Smooth muscle cell (in vitro differentiated cells): ENCODE data around the gene PKP4. TPM values are rescaled to one million over a fixed set of nuclear protein-coding genes. Genes with fewer than 3 reads are reported as not detected.

Experiments
- DNase-seq: peaks from one replicate; lab custom pipeline; 2025; ENCODE audit not compliant: unreplicated experiment; lab: John Stamatoyannopoulos, UW
- H2AFZ ChIP-seq: fragments of 200-600 bp; sonication (generic); 2 replicates; pipeline ENCODE4 v1.6.0; 2016; ENCODE audit warnings: antibody characterized with exemption, low read depth, mild to moderate bottlenecking
- H3F3A ChIP-seq: fragments of 200-600 bp; sonication (generic); 2 replicates; pipeline ENCODE4 v1.6.0; 2017; ENCODE audit warnings: antibody characterized with exemption, low read depth
- H3K27ac ChIP-seq: fragments of 200-600 bp; sonication (generic); 2 replicates; pipeline ENCODE4 v1.5.1; 2016; ENCODE audit warnings: low read depth, mild to moderate bottlenecking
- H3K27me3 ChIP-seq: fragments of 200-600 bp; sonication (generic); 2 replicates; pipeline ENCODE4 v1.6.1; 2016; ENCODE audit warnings: low read depth, mild to moderate bottlenecking
- H3K36me3 ChIP-seq: fragments of 200-600 bp; sonication (generic); 2 replicates; pipeline ENCODE4 v1.5.1; 2016; ENCODE audit warnings: low read depth
- H3K4me1 ChIP-seq: fragments of 200-600 bp; sonication (generic); 2 replicates; pipeline ENCODE4 v1.5.1; 2016; ENCODE audit warnings: low read depth
- H3K4me2 ChIP-seq: fragments of 200-600 bp; sonication (generic); 2 replicates; pipeline ENCODE4 v1.6.0; 2016; ENCODE audit warnings: mild to moderate bottlenecking
- H3K4me3 ChIP-seq: fragments of 200-600 bp; sonication (generic); 2 replicates; pipeline ENCODE4 v1.5.1; 2016; ENCODE audit warnings: mild to moderate bottlenecking
- H3K79me2 ChIP-seq: fragments of 200-600 bp; sonication (generic); 2 replicates; pipeline ENCODE4 v1.6.0; 2016; ENCODE audit warnings: low read depth, mild to moderate bottlenecking
- H3K9ac ChIP-seq: fragments of 200-600 bp; sonication (generic); 2 replicates; pipeline ENCODE4 v1.6.0; 2016; ENCODE audit warnings: low read depth
- H3K9me3 ChIP-seq: fragments of 200-600 bp; sonication (generic); replicated peaks from 2 replicates; pipeline ENCODE4 v1.5.1; 2016; ENCODE audit warnings: low read depth
- H4K20me1 ChIP-seq: fragments of 200-600 bp; sonication (generic); 2 replicates; pipeline ENCODE4 v1.6.0; 2016; ENCODE audit warnings: low read depth
- CTCF ChIP-seq: fragments of 200-600 bp; sonication (generic); IDR thresholded peaks from 2 replicates; pipeline ENCODE4 v1.5.1; 2017; ENCODE audit warnings: borderline replicate concordance, mild to moderate bottlenecking, antibody characterized with exemption; ENCODE audit not compliant: insufficient read depth, poor library complexity, severe bottlenecking
- WGBS: methylation state at CpG from one replicate; pipeline ENCODE4 v1.1.7; 2016; ENCODE audit warnings: low lambda C conversion rate; 5-methylcytosine and 5-hydroxymethylcytosine counted together
- polyA plus RNA-seq: library from polyadenylated mRNA; unstranded; fragments of >200 nt; fragmentation: Nextera tagmentation; extraction: Ambion mirVana; gene quantifications from 2 replicates; pipeline ENCODE4 v1.2.1, GENCODE V29; 2016
- total RNA-seq: library from RNA; depleted of rRNA; stranded (reverse); fragments of >200 nt; gene quantifications from 2 replicates; pipeline ENCODE4 v1.2.3, GENCODE V29; 2014

PKP4 gene
- total and polyA plus RNA-seq, 2 experiments from 2014 or later: 2.4 to 14.0 TPM

GRCh38 chr2:158688721-158689120, 232.0 kb downstream of the PKP4 start:
- TF ChIP-seq CTCF: no peak
- peaks cover 3% of the 10 kb centered on the region for H3K27me3 ChIP-seq
- H3K27ac ChIP-seq: no peak overlapping the region
- H3K79me2 ChIP-seq: no peaks in the 10 kb centered on the region
- no peak overlapping the region for H3K9ac ChIP-seq
- DNase-seq: no peak
- WGBS: 51% methylated on average over 4 of the region's 4 CpGs
- H4K20me1 ChIP-seq: no peaks in the 10 kb centered on the region
- H3F3A ChIP-seq: no peaks in the 10 kb centered on the region
- H3K4me2 ChIP-seq: no peak overlapping the region
- H2AFZ ChIP-seq: no peak overlapping the region
- H3K4me1 ChIP-seq: no peaks in the 10 kb centered on the region
- no peaks in the 10 kb centered on the region for H3K36me3 ChIP-seq
- H3K4me3 ChIP-seq: no peak overlapping the region
- no peaks in the 10 kb centered on the region for H3K9me3 ChIP-seq

GRCh38 chr2:158689391-158689790, 232.6 kb downstream of the PKP4 start:
- no peak overlapping the region for H3K9ac ChIP-seq
- no peaks in the 10 kb centered on the region for H3K36me3 ChIP-seq
- H3K79me2 ChIP-seq: no peaks in the 10 kb centered on the region
- no peaks in the 10 kb centered on the region for H3K4me1 ChIP-seq
- H3K27me3 ChIP-seq: peaks cover 3% of the 10 kb centered on the region
- no peak overlapping the region for H3K4me2 ChIP-seq
- no peak for TF ChIP-seq CTCF
- H3K27ac ChIP-seq: no peak overlapping the region
- H3K9me3 ChIP-seq: no peaks in the 10 kb centered on the region
- no peaks in the 10 kb centered on the region for H4K20me1 ChIP-seq
- DNase-seq: no peak
- H3K4me3 ChIP-seq: no peak overlapping the region
- no peaks in the 10 kb centered on the region for H3F3A ChIP-seq
- 96% methylated on average over 5 of the region's 5 CpGs for WGBS
- no peak overlapping the region for H2AFZ ChIP-seq

- Histone ChIP-seq H4K20me1 (no peaks in the 10 kb centered on the region), H3K36me3 (no peaks in the 10 kb centered on the region), H3K4me2 (no peak overlapping the region), H3K9ac (no peak overlapping the region), H3K4me1 (no peaks in the 10 kb centered on the region), H3K27me3 (peaks cover 3% of the 10 kb centered on the region), H3K9me3 (no peaks in the 10 kb centered on the region), H3K4me3 (no peak overlapping the region), H3F3A (no peaks in the 10 kb centered on the region), H3K27ac (no peak overlapping the region), H2AFZ (no peak overlapping the region), H3K79me2 (no peaks in the 10 kb centered on the region)
- 93% methylated on average over 2 of the region's 2 CpGs for WGBS
- no peak for TF ChIP-seq CTCF
- DNase-seq: no peak
Observed at GRCh38 chr2:158690823-158691222, 234.1 kb downstream of the PKP4 start.

- H3K4me1 ChIP-seq: no peaks in the 10 kb centered on the region
- H3K79me2 ChIP-seq: no peaks in the 10 kb centered on the region
- H3K9me3 ChIP-seq: no peaks in the 10 kb centered on the region
- H3K27ac ChIP-seq: no peak overlapping the region
- no peak overlapping the region for H3K4me3 ChIP-seq
- 84% methylated on average over 4 of the region's 4 CpGs for WGBS
- H3K36me3 ChIP-seq: no peaks in the 10 kb centered on the region
- no peak overlapping the region for H3K9ac ChIP-seq
- no peaks in the 10 kb centered on the region for H4K20me1 ChIP-seq
- peaks cover 3% of the 10 kb centered on the region for H3K27me3 ChIP-seq
- TF ChIP-seq CTCF: no peak
- H2AFZ ChIP-seq: no peak overlapping the region
- no peak overlapping the region for H3K4me2 ChIP-seq
- DNase-seq: no peak
- H3F3A ChIP-seq: no peaks in the 10 kb centered on the region
Observed at GRCh38 chr2:158691619-158692018, 234.9 kb downstream of the PKP4 start.
